ENCODE results near the gene TFAP2A.

TFAP2A gene

GRCh38 chr6:10347561-10348327, 67.1 kb downstream of the TFAP2A start:
- DNase-seq, result no peak

All from anterior cingulate cortex (tissue), 58 donors.